Measurements from ENCODE around the gene EPHA3. TPM values are rescaled to one million over a fixed set of nuclear protein-coding genes. Genes with fewer than 3 reads are reported as not detected.

The EPHA3 gene
- total and polyA plus RNA-seq, 2 experiments from 2014 or later = 3.0 to 15.1 TPM

DNA sequence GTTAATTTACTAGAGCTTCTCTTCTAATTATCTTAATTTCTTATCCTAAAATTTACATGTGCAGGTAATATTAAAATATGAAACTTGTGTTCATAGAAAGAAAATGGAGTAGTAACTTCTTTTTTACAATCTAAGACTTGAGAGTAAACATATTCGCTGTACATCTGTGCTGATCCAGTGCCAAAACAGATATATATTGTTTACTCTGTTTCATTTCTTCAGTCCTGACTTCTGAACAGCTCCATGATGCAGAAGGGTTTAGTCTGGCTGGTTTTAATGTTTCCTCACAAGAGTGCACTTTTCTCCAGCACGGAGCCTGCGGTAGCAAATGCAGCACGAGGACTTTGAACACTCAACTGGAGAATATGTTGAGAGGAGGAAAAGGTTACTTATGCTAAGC lies 306.8 kb downstream of the EPHA3 start:
- Histone ChIP-seq H3K36me3 (replicated peaks; ENCODE audit: insufficient read depth, low read depth) (no peaks in the 10 kb centered on the region), H2AFZ (no peak overlapping the region), H3K27ac (no peak overlapping the region), H3K27me3 (no peaks in the 10 kb centered on the region), H3K4me1 (ENCODE audit: insufficient read depth) (peaks cover 7% of the 10 kb centered on the region), H3K4me3 (no peak overlapping the region), H3K79me2 (no peaks in the 10 kb centered on the region), H4K20me1 (ENCODE audit: insufficient read depth, poor library complexity, severe bottlenecking) (no peaks in the 10 kb centered on the region), H3K9me2 (replicated peaks; ENCODE audit: insufficient read depth) (no peaks in the 10 kb centered on the region), H3K4me2 (no peak overlapping the region), H3K9me3 (ENCODE audit: low read depth) (no peaks in the 10 kb centered on the region)
- TF ChIP-seq EZH2phosphoT487 (IDR thresholded peaks at IDR 0.05; ENCODE audit: low read depth, severe bottlenecking, unreplicated experiment) = no peak
- TF ChIP-seq, protein P1, sequence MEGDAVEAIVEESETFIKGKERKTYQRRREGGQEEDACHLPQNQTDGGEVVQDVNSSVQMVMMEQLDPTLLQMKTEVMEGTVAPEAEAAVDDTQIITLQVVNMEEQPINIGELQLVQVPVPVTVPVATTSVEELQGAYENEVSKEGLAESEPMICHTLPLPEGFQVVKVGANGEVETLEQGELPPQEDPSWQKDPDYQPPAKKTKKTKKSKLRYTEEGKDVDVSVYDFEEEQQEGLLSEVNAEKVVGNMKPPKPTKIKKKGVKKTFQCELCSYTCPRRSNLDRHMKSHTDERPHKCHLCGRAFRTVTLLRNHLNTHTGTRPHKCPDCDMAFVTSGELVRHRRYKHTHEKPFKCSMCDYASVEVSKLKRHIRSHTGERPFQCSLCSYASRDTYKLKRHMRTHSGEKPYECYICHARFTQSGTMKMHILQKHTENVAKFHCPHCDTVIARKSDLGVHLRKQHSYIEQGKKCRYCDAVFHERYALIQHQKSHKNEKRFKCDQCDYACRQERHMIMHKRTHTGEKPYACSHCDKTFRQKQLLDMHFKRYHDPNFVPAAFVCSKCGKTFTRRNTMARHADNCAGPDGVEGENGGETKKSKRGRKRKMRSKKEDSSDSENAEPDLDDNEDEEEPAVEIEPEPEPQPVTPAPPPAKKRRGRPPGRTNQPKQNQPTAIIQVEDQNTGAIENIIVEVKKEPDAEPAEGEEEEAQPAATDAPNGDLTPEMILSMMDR (IDR thresholded peaks at IDR 0.05; ENCODE audit: poor library complexity) = no peak
- 54% methylated on average over 4 of the region's 4 CpGs for WGBS (ENCODE audit: low lambda C conversion rate, missing lambda C conversion rate)
- peak; percentile 16 for DNase-seq (ENCODE audit: low spot score)

DNA sequence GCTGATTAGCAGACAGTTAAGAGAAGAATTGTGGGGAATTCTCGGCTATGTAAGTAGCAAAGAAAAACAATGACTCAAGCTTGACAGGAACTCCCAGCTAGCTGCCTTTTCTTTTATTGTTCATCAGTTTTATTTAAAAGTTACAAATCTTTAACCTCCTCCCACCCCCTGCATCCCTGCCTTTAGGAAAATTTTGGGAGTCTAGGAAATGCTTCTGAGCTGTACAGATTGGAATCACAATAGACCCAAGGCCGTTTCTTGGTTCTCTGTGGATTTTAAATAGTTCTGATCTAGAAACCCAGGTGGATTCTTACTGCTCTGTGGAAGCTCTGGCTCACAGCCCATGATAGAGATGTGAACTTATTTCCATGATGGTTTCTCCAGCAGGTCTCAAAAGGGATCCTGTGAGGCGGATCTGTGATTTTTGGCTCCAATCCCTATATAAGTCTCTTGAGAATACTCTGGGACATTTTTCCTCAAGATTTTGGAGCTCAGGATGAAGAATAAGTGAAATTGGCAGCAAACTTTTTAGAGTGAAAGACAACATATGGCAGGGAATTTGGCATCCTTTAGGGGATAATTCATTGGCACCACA lies 312.3 kb downstream of the EPHA3 start:
- Histone ChIP-seq H3K27ac (no peak overlapping the region), H3K36me3 (replicated peaks; ENCODE audit: insufficient read depth, low read depth) (no peaks in the 10 kb centered on the region), H3K9me3 (ENCODE audit: low read depth) (no peaks in the 10 kb centered on the region), H2AFZ (no peak overlapping the region), H4K20me1 (ENCODE audit: insufficient read depth, poor library complexity, severe bottlenecking) (no peaks in the 10 kb centered on the region), H3K9me2 (replicated peaks; ENCODE audit: insufficient read depth) (no peaks in the 10 kb centered on the region), H3K4me2 (no peak overlapping the region), H3K27me3 (no peaks in the 10 kb centered on the region), H3K79me2 (no peaks in the 10 kb centered on the region), H3K4me1 (ENCODE audit: insufficient read depth) (no peaks in the 10 kb centered on the region), H3K4me3 (no peak overlapping the region)
- no peak for DNase-seq (ENCODE audit: low spot score)
- no peak for TF ChIP-seq EZH2 (IDR thresholded peaks at IDR 0.05; ENCODE audit: borderline replicate concordance)
- WGBS (ENCODE audit: low lambda C conversion rate, missing lambda C conversion rate) = 81% methylated on average over 3 of the region's 3 CpGs

DNA sequence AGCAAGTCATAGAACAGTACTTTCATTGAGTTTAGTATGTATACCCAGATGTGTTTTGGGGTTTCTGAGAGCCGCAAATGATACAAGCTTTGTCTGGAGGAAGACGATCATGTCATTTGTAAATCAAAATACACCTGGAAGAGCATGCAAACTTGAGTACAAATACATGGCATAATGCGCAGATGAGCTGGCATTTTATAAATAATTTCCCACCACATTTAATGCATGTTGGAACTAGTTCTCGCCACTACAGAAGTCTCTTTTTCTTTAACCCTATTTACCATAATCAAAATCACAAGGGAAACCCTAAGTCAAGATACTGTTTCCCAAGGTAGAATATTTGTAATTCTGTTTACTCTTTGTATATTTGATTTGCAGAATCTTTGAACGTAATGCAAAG lies 318.6 kb downstream of the EPHA3 start:
- no peak for DNase-seq (ENCODE audit: low spot score)
- TF ChIP-seq, protein P1 (IDR thresholded peaks at IDR 0.05; ENCODE audit: poor library complexity) = no peak
- TF ChIP-seq EZH2 (IDR thresholded peaks at IDR 0.05; ENCODE audit: borderline replicate concordance) (no peak), EZH2phosphoT487 (IDR thresholded peaks at IDR 0.05; ENCODE audit: low read depth, severe bottlenecking, unreplicated experiment) (no peak)

DNA sequence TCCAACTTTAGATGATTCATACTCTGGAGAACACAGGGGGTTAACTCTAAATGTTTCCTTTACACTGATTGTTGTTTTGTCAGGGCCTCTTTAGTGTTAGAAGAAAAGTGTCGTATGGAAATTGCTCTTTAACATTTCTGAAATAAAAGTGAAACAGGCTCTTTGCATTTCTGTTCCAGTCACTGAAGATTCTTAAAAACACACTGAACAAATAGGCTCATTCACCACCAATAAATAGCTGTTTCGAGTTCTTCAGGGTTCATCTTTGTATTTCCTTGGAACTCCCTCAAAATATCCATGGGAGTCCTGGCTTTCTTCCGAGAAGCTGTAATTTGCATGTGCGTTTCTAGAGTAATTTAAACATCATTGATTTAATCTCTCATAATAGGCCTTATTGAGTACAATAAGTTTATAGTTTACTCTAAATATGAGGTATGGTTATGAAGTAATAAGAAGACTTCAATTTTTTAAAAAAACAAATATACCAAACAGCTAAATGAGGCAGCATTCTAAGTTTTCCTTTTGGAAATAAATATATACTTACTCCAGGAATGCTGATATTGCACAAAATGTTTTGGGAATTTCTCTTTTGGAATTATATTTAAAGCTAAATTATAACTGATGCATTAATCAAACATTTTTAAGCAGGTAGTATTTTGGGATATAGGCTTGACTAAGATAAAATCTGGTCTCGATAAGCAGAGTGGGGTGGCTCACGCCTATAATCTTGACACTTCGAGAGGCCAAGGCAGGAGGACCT lies 327.4 kb downstream of the EPHA3 start:
- WGBS (ENCODE audit: low lambda C conversion rate, missing lambda C conversion rate) = 90% methylated on average over 7 of the region's 7 CpGs
- DNase-seq (ENCODE audit: low spot score) = no peak

More for the DNA sequence above, 318.6 kb downstream of the EPHA3 start:
- Histone ChIP-seq H3K9me3 (ENCODE audit: low read depth) (no peaks in the 10 kb centered on the region), H3K79me2 (no peaks in the 10 kb centered on the region), H3K4me1 (ENCODE audit: insufficient read depth) (no peaks in the 10 kb centered on the region), H3K4me2 (no peak overlapping the region), H3K27me3 (no peaks in the 10 kb centered on the region), H2AFZ (no peak overlapping the region), H3K27ac (no peak overlapping the region), H4K20me1 (ENCODE audit: insufficient read depth, poor library complexity, severe bottlenecking) (no peaks in the 10 kb centered on the region), H3K36me3 (replicated peaks; ENCODE audit: insufficient read depth, low read depth) (no peaks in the 10 kb centered on the region), H3K9me2 (replicated peaks; ENCODE audit: insufficient read depth) (no peaks in the 10 kb centered on the region), H3K4me3 (no peak overlapping the region)
- WGBS (ENCODE audit: low lambda C conversion rate, missing lambda C conversion rate) = 88% methylated on average over 5 of the region's 5 CpGs

More for the DNA sequence above, 327.4 kb downstream of the EPHA3 start:
- Histone ChIP-seq H3K4me2 (no peak overlapping the region), H3K27ac (no peak overlapping the region), H3K27me3 (no peaks in the 10 kb centered on the region), H3K4me3 (no peak overlapping the region), H3K79me2 (no peaks in the 10 kb centered on the region), H4K20me1 (ENCODE audit: insufficient read depth, poor library complexity, severe bottlenecking) (no peaks in the 10 kb centered on the region), H3K9me3 (ENCODE audit: low read depth) (no peaks in the 10 kb centered on the region), H2AFZ (no peak overlapping the region), H3K9me2 (replicated peaks; ENCODE audit: insufficient read depth) (no peaks in the 10 kb centered on the region), H3K4me1 (ENCODE audit: insufficient read depth) (no peaks in the 10 kb centered on the region), H3K36me3 (replicated peaks; ENCODE audit: insufficient read depth, low read depth) (no peaks in the 10 kb centered on the region)
- TF ChIP-seq, protein P1 (IDR thresholded peaks at IDR 0.05; ENCODE audit: poor library complexity) = no peak
- no peak for TF ChIP-seq EZH2phosphoT487 (IDR thresholded peaks at IDR 0.05; ENCODE audit: low read depth, severe bottlenecking, unreplicated experiment)
- no peak for TF ChIP-seq EZH2 (IDR thresholded peaks at IDR 0.05; ENCODE audit: borderline replicate concordance)
